ENCODE measurements around the gene PXYLP1.

- TF ChIP-seq MXI1 (IDR thresholded peaks at IDR 0.05; ENCODE audit: low read depth, low read length) (no peak), RUNX3 (IDR thresholded peaks at IDR 0.05; ENCODE audit: low read length) (no peak), MAX (IDR thresholded peaks at IDR 0.05; ENCODE audit: low read depth, low read length) (no peak), EP300 (IDR thresholded peaks at IDR 0.05; ENCODE audit: borderline replicate concordance in 1 of 2, control insufficient read depth in 1 of 2, low read depth in 2 of 2, low read length in 2 of 2) (no peak)
Observed at GRCh38 chr3:141291559-141292355, 60.1 kb downstream of the PXYLP1 start.

All from GM12878 (cell line).